SK-N-MC (cell line): ENCODE results near the gene PLSCR3.

ENCODE experiments used
- DNase-seq: peaks from one replicate; pipeline ENCODE4 v3.0.0-alpha.2; 2011; ENCODE audit warnings: low read depth, low spot score
- H3K27ac ChIP-seq: fragments of 200-600 bp; sonication (generic); 2 replicates; pipeline ENCODE4 v1.5.1; 2016; ENCODE audit warnings: mixed run types
- H3K36me3 ChIP-seq: fragments of 200-600 bp; sonication (generic); 2 replicates; pipeline ENCODE4 v1.6.1; 2017; ENCODE audit warnings: antibody characterized with exemption, low read length, mixed read lengths; ENCODE audit not compliant: insufficient read depth
- H3K4me3 ChIP-seq: fragments of 200-600 bp; sonication (generic); 2 replicates; pipeline ENCODE4 v1.5.1; 2016
- H3K9ac ChIP-seq: fragments of 200-600 bp; sonication (generic); 2 replicates; pipeline ENCODE4 v1.8.0; 2017; ENCODE audit warnings: mixed run types, mixed read lengths; ENCODE audit not compliant: insufficient read length
- H3K9me3 ChIP-seq: fragments of 200-600 bp; sonication (generic); 2 replicates; pipeline ENCODE4 v1.6.1; 2017; ENCODE audit warnings: low read depth, mild to moderate bottlenecking, antibody characterized with exemption, low read length, moderate library complexity, mixed read lengths
- EZH2 ChIP-seq: fragments of 200-600 bp; sonication (generic); IDR thresholded peaks from one replicate; pipeline ENCODE4 v1.6.1; 2017; ENCODE audit warnings: antibody characterized with exemption
- FOXP2 ChIP-seq: optimal IDR thresholded peaks from 2 replicates; pipeline ENCODE3; 2011; ENCODE audit warnings: mild to moderate bottlenecking, moderate library complexity; ENCODE audit not compliant: insufficient read depth; ENCODE audit errors: extremely low read length, control extremely low read depth
- POLR2AphosphoS5 ChIP-seq: IDR thresholded peaks from 2 replicates; pipeline ENCODE4 v1.6.1; 2012; ENCODE audit warnings: mild to moderate bottlenecking, low read depth, low read length, borderline replicate concordance

The PLSCR3 gene

GRCh38 chr17:7346761-7347614 lies 47.3 kb downstream of the PLSCR3 start:
- no peak for DNase-seq
- TF ChIP-seq FOXP2, result no peak
- TF ChIP-seq EZH2, result no peak

GRCh38 chr17:7343250-7343649 lies 51.1 kb downstream of the PLSCR3 start:
- H3K4me3 ChIP-seq, result no peak overlapping the region
- H3K9me3 ChIP-seq, result no peaks in the 10 kb centered on the region
- no peaks in the 10 kb centered on the region for H3K36me3 ChIP-seq
- H3K27ac ChIP-seq, result no peak overlapping the region
- no peak for DNase-seq
- no peak for TF ChIP-seq EZH2
- no peak for TF ChIP-seq POLR2AphosphoS5
- no peak for TF ChIP-seq FOXP2
- no peak overlapping the region for H3K9ac ChIP-seq

More at GRCh38 chr17:7346761-7347614, 47.3 kb downstream of the PLSCR3 start:
- Histone ChIP-seq H3K9me3 (no peaks in the 10 kb centered on the region), H3K36me3 (no peaks in the 10 kb centered on the region), H3K9ac (no peak overlapping the region), H3K27ac (no peak overlapping the region), H3K4me3 (no peak overlapping the region)

GRCh38 chr17:7341842-7342241 lies 52.5 kb downstream of the PLSCR3 start:
- Histone ChIP-seq H3K36me3 (no peaks in the 10 kb centered on the region), H3K9ac (no peak overlapping the region), H3K4me3 (no peak overlapping the region), H3K9me3 (no peaks in the 10 kb centered on the region), H3K27ac (no peak overlapping the region)
- no peak for DNase-seq
- TF ChIP-seq EZH2 (no peak), POLR2AphosphoS5 (no peak), FOXP2 (no peak)

- no peaks in the 10 kb centered on the region for H3K36me3 ChIP-seq
- H3K4me3 ChIP-seq, result no peak overlapping the region
- H3K9me3 ChIP-seq, result no peaks in the 10 kb centered on the region
- H3K27ac ChIP-seq, result no peak overlapping the region
- TF ChIP-seq FOXP2, result no peak
- no peak for TF ChIP-seq EZH2
- TF ChIP-seq POLR2AphosphoS5, result no peak
- no peak for DNase-seq
- no peak overlapping the region for H3K9ac ChIP-seq
Observed at GRCh38 chr17:7340179-7340578, 54.1 kb downstream of the PLSCR3 start.
